ENCODE data around the gene CBFA2T3.

The CBFA2T3 gene

DNA sequence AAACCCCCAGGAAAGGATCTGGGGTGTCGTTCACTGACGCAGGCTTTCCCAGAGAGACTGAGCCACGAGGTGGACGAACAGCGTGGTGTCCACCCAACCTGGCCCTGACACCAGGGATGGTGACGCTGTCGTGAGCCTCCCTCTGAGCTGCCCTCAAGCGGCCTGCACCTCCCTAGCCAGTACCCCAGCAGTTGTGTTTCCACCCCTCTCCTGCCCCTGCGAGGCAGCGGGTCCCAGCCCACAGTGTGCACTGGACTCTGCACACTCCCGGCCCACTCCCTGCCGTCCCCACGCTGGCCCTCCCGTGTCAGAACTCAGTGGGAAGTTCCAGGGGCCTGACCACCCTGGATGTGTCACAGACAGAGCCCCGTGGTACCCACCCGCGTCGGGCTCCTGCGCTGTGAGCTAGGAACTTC is 39.8 kb downstream of the CBFA2T3 start:
- peak overlapping the region in 1 of 2 donors; percentile 19 for H3K4me3 ChIP-seq (ENCODE audit: low read depth in 1 of 2, low read length in 2 of 2)
- peak overlapping the region; percentile 31 for H3K27ac ChIP-seq (ENCODE audit: low read length)
- peaks cover 6 to 46% of the 10 kb centered on the region in 2 donors for H3K4me1 ChIP-seq (ENCODE audit: control insufficient read depth in 1 of 2, insufficient read depth in 2 of 2, low read length in 2 of 2)
- no peaks in the 10 kb centered on the region for H3K27me3 ChIP-seq (ENCODE audit: low read depth, low read length)
- H3K36me3 ChIP-seq (ENCODE audit: control insufficient read depth in 1 of 2, insufficient read depth in 2 of 2, low read length in 2 of 2), result no peaks in the 10 kb centered on the region
- no peaks in the 10 kb centered on the region for H3K9me3 ChIP-seq (ENCODE audit: control insufficient read depth in 1 of 2, low read length in 2 of 2)

DNA sequence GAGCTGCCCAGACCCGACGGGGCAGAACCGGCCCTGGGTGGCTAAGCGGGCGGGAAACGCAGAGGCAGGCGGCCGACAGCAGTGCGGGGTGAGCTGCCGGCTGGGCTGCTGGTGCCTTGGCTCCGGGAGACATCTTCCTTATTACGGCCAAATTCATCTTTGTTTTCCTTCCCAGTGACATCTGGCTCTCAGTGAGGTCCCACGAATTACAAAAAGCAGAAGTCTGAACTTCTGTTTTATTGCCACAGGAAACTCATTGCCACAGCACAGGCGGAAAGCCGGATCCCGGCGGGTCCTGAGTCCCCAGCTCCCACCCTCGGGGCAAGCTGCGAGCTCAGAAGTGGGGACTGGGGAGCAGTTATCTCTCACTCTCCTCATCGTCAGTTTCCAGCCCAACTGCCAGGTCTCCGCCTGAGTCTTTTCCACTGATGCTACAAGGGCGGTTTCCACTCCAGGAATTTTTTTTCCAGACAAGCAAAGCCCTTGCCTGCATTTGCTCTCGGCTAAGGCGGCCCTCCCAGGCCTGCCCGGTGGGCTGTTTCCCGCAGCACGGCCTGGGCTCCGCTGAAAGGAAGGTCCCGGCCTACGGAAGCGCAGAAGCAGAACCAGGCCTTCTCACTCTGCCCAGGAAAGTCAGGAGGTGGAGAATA is 40.3 kb downstream of the CBFA2T3 start:
- no peaks in the 10 kb centered on the region for H3K36me3 ChIP-seq (ENCODE audit: control insufficient read depth in 1 of 2, insufficient read depth in 2 of 2, low read length in 2 of 2)
- H3K4me1 ChIP-seq (ENCODE audit: control insufficient read depth in 1 of 2, insufficient read depth in 2 of 2, low read length in 2 of 2), result peaks cover 6 to 42% of the 10 kb centered on the region in 2 donors
- no peaks in the 10 kb centered on the region for H3K27me3 ChIP-seq (ENCODE audit: low read depth, low read length)
- H3K9me3 ChIP-seq (ENCODE audit: control insufficient read depth in 1 of 2, low read length in 2 of 2), result no peaks in the 10 kb centered on the region
- H3K27ac ChIP-seq (ENCODE audit: low read length), result peak overlapping the region; percentile 31
- H3K4me3 ChIP-seq (ENCODE audit: low read depth in 1 of 2, low read length in 2 of 2), result peak overlapping the region in 1 of 2 donors; percentile 19

DNA sequence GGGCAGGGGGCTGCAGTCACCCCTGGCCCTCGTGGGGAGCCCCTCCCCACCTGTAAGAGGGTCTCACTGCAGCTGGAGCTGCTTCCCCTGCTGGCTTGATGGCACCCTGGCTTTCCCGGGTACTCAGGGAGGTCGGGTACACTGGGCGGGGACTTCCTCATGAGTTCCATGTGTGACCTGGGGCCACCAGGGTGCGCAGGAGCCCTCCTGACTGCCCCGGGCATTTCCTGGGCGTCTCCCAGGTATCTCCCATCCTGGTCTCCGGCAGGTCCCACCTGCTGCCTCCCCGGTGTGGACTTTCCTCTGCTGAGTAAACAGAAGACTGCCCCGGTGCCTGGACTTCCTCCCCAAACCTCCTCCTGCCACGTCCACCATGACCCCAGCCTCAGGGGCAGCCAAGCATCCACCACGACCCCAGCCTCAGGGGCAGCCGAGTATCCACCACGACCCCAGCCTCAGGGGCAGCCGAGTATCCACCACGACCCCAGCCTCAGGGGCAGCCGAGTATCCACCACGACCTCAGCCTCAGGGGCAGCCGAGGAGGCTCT is 40.9 kb downstream of the CBFA2T3 start:
- Histone ChIP-seq H3K36me3 (ENCODE audit: control insufficient read depth in 1 of 2, insufficient read depth in 2 of 2, low read length in 2 of 2) (no peaks in the 10 kb centered on the region), H3K9me3 (ENCODE audit: control insufficient read depth in 1 of 2, low read length in 2 of 2) (no peaks in the 10 kb centered on the region), H3K4me3 (ENCODE audit: low read depth in 1 of 2, low read length in 2 of 2) (peak overlapping the region in 1 of 2 donors; percentile 19), H3K4me1 (ENCODE audit: control insufficient read depth in 1 of 2, insufficient read depth in 2 of 2, low read length in 2 of 2) (peaks cover 6 to 42% of the 10 kb centered on the region in 2 donors), H3K27me3 (ENCODE audit: low read depth, low read length) (no peaks in the 10 kb centered on the region), H3K27ac (ENCODE audit: low read length) (no peak overlapping the region)

DNA sequence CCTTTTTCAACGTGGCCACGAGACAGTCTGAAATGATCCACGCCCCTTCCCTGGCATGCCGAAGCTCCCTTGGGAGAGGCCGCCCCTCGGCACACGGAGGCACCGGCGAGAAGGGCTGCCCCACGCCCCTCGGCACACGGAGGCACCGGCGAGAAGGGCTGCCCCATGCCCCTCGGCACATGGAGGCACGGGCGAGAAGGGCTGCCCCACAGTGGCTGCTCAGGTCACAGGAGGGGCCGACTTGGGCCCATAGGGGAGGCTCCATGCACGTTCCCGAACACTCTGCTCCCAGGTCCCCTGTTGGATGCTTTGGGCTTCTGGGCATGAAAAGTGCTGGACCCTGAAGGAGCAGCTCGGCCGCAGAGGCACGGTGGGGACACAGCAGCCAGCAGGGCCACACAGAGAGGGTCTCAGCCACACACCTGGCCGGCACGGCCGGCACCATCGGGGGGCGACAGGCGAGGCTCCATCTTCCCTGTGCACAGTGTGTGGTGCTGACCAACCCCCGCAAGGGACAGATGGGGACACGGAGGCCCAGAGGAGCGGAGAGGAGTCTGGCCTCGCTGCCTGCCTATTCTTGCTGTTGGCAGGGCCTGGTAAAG is 42.8 kb downstream of the CBFA2T3 start:
- peaks cover 6 to 28% of the 10 kb centered on the region in 2 donors for H3K4me1 ChIP-seq (ENCODE audit: control insufficient read depth in 1 of 2, insufficient read depth in 2 of 2, low read length in 2 of 2)
- no peak overlapping the region for H3K27ac ChIP-seq (ENCODE audit: low read length)
- no peaks in the 10 kb centered on the region for H3K36me3 ChIP-seq (ENCODE audit: control insufficient read depth in 1 of 2, insufficient read depth in 2 of 2, low read length in 2 of 2)
- H3K4me3 ChIP-seq (ENCODE audit: low read depth in 1 of 2, low read length in 2 of 2), result no peak overlapping the region
- no peaks in the 10 kb centered on the region for H3K27me3 ChIP-seq (ENCODE audit: low read depth, low read length)
- no peaks in the 10 kb centered on the region for H3K9me3 ChIP-seq (ENCODE audit: control insufficient read depth in 1 of 2, low read length in 2 of 2)

DNA sequence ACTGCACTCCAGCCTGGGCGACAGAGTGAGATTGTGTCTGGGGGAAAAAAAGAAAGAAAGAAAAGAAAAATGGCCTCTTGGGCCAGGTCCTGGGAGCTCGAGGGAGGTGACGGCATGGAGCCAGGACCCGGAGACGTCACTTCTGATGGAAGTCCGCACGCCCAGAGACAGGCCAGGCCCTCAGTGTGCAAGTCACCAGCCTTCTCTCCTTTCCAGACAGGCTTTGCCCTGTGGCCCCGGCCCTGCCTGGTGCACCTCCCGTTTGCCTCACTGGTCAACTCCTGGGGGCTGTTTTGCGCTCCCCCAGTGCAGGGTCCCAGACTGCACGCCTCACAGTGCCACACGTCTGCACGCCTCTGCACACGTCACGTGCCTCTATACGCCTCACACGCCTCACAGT is 44.1 kb downstream of the CBFA2T3 start:
- Histone ChIP-seq H3K27me3 (ENCODE audit: low read depth, low read length) (no peaks in the 10 kb centered on the region), H3K4me3 (ENCODE audit: low read depth in 1 of 2, low read length in 2 of 2) (no peak overlapping the region), H3K9me3 (ENCODE audit: control insufficient read depth in 1 of 2, low read length in 2 of 2) (no peaks in the 10 kb centered on the region), H3K36me3 (ENCODE audit: control insufficient read depth in 1 of 2, insufficient read depth in 2 of 2, low read length in 2 of 2) (no peaks in the 10 kb centered on the region), H3K4me1 (ENCODE audit: control insufficient read depth in 1 of 2, insufficient read depth in 2 of 2, low read length in 2 of 2) (peaks cover 6 to 18% of the 10 kb centered on the region in 2 donors), H3K27ac (ENCODE audit: low read length) (no peak overlapping the region)

DNA sequence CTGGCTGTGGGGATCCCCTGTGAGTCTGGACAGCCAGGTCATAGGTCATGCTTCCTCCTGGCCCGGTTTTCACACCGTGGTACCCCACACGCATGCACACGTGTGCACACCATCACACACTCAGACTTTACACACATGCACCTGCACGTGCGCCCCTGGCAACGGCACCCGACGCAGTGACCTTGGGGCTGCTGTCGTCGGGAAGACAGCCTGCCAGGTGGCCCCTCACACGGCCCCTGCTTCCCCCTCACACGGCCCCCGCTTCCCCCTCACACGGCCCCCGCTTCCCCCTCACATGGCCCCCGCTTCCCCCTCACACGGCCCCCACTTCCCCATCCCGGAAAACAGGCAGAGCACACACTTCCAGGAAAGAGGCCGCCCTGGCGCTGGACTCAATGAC is 45.1 kb downstream of the CBFA2T3 start:
- H3K27ac ChIP-seq (ENCODE audit: low read length), result no peak overlapping the region
- no peaks in the 10 kb centered on the region for H3K27me3 ChIP-seq (ENCODE audit: low read depth, low read length)

DNA sequence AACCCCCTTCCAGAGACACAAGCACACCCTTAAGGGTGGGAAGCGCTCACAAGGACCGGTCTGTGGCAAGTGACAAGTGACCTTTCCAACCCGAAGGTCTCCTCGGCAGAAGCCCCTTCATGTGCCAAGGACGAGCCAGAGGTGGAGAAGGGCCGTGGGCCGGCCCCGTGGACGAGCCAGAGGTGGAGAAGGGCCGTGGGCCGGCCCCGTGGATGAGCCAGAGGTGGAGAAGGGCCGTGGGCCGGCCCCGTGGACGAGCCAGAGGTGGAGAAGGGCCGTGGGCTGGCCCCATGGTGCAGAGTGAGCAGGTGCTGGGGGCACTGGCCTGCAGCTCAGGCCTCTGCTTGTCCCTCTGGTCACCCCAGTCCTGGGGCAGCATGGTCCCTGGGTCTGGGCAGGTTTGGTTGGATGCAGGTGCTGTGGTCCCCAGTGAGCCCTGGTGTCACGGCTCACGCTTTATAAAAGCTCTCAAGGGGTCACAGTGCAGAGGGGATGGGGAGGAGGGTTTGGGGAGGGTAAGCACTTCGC is 45.6 kb downstream of the CBFA2T3 start:
- no peaks in the 10 kb centered on the region for H3K9me3 ChIP-seq (ENCODE audit: control insufficient read depth in 1 of 2, low read length in 2 of 2)
- no peaks in the 10 kb centered on the region for H3K27me3 ChIP-seq (ENCODE audit: low read depth, low read length)
- H3K4me1 ChIP-seq (ENCODE audit: control insufficient read depth in 1 of 2, insufficient read depth in 2 of 2, low read length in 2 of 2), result peaks cover 0 to 6% of the 10 kb centered on the region in 2 donors

More for the DNA sequence above, 45.1 kb downstream of the CBFA2T3 start:
- Histone ChIP-seq H3K4me1 (ENCODE audit: control insufficient read depth in 1 of 2, insufficient read depth in 2 of 2, low read length in 2 of 2) (peaks cover 4 to 8% of the 10 kb centered on the region in 2 donors), H3K9me3 (ENCODE audit: control insufficient read depth in 1 of 2, low read length in 2 of 2) (no peaks in the 10 kb centered on the region), H3K4me3 (ENCODE audit: low read depth in 1 of 2, low read length in 2 of 2) (no peak overlapping the region), H3K36me3 (ENCODE audit: control insufficient read depth in 1 of 2, insufficient read depth in 2 of 2, low read length in 2 of 2) (no peaks in the 10 kb centered on the region)

DNA sequence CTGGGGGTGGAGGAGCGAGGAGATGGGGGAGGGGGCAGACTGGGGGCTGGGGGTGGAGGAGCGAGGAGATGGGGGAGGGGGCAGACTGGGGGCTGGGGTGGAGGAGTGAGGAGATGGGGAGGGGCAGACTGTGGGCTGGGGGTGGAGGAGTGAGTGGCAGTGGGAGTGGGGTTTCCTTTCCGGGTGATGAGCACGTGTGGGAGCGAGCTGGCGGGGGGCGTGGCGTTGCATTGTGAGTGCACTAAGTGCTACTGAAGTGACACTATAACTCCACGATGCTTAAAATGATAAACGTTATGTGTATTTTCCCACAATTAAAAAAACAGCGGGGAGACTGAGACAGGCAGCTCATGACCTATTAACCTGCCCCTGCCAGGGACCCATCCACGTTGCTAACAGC is 46.3 kb downstream of the CBFA2T3 start:
- Histone ChIP-seq H3K4me1 (ENCODE audit: control insufficient read depth in 1 of 2, insufficient read depth in 2 of 2, low read length in 2 of 2) (peaks cover 0 to 1% of the 10 kb centered on the region in 2 donors), H3K4me3 (ENCODE audit: low read depth in 1 of 2, low read length in 2 of 2) (no peak overlapping the region), H3K9me3 (ENCODE audit: control insufficient read depth in 1 of 2, low read length in 2 of 2) (no peaks in the 10 kb centered on the region), H3K27me3 (ENCODE audit: low read depth, low read length) (no peaks in the 10 kb centered on the region), H3K36me3 (ENCODE audit: control insufficient read depth in 1 of 2, insufficient read depth in 2 of 2, low read length in 2 of 2) (no peaks in the 10 kb centered on the region), H3K27ac (ENCODE audit: low read length) (no peak overlapping the region)

More for the DNA sequence above, 45.6 kb downstream of the CBFA2T3 start:
- Histone ChIP-seq H3K36me3 (ENCODE audit: control insufficient read depth in 1 of 2, insufficient read depth in 2 of 2, low read length in 2 of 2) (no peaks in the 10 kb centered on the region), H3K27ac (ENCODE audit: low read length) (no peak overlapping the region), H3K4me3 (ENCODE audit: low read depth in 1 of 2, low read length in 2 of 2) (no peak overlapping the region)

DNA sequence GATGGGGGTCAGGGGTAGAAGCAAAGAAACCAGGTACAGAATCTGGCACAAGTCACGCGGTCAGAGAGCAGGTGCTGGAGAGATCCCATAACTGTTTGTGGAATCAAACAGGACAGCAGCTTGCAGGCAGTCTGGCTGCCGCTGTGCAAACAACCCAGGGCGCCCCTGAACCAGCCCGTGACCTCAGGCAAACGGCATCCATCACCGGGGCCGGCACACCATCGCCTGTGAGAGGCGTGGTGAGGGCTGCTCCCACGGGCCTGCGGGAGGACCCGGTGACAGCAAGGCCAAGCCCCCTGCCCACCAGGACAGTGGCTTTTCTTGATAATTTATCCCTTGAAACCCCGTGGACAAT is 47.9 kb downstream of the CBFA2T3 start:
- H3K27ac ChIP-seq (ENCODE audit: low read length), result no peak overlapping the region
- no peak overlapping the region for H3K4me3 ChIP-seq (ENCODE audit: low read depth in 1 of 2, low read length in 2 of 2)
- no peaks in the 10 kb centered on the region for H3K9me3 ChIP-seq (ENCODE audit: control insufficient read depth in 1 of 2, low read length in 2 of 2)
- H3K4me1 ChIP-seq (ENCODE audit: control insufficient read depth in 1 of 2, insufficient read depth in 2 of 2, low read length in 2 of 2), result peaks cover 0 to 3% of the 10 kb centered on the region in 2 donors
- H3K27me3 ChIP-seq (ENCODE audit: low read depth, low read length), result no peaks in the 10 kb centered on the region
- H3K36me3 ChIP-seq (ENCODE audit: control insufficient read depth in 1 of 2, insufficient read depth in 2 of 2, low read length in 2 of 2), result no peaks in the 10 kb centered on the region

DNA sequence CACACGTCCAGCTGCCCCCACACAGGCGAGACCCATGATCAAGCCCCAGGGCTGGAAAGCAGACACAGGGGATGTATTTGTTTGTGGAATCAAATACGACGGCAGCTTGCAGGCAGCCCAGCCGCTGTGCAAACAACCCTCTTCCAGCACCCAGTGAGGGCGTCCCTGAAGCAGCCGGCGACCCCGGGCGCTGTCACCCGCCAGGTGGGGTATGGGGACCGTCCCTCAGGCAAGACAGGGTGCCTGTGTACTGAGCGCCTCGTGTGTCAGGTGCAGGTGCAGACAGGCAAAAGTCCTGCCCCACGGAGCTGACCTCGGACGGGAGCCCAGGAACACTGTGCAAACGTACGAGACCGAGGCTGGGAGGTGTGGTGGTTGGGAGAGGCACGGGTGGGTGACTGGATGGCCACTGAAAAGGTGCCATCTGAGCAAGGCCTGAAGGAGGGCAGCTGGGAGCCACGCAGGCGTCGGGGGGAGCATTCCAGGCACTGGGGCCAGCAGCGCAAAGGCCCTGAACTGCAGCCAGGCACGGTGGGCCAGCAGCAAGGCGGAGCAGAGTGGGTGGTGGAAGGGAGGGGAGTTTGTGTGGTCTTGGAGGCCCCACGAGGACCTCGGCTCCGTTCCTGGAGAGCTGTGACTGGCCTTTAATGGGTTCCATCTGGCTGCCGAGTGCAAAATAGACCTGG is 48.5 kb downstream of the CBFA2T3 start:
- H3K9me3 ChIP-seq (ENCODE audit: control insufficient read depth in 1 of 2, low read length in 2 of 2), result no peaks in the 10 kb centered on the region
- H3K27me3 ChIP-seq (ENCODE audit: low read depth, low read length), result no peaks in the 10 kb centered on the region
- H3K36me3 ChIP-seq (ENCODE audit: control insufficient read depth in 1 of 2, insufficient read depth in 2 of 2, low read length in 2 of 2), result no peaks in the 10 kb centered on the region
- no peak overlapping the region for H3K27ac ChIP-seq (ENCODE audit: low read length)
- no peak overlapping the region for H3K4me3 ChIP-seq (ENCODE audit: low read depth in 1 of 2, low read length in 2 of 2)
- H3K4me1 ChIP-seq (ENCODE audit: control insufficient read depth in 1 of 2, insufficient read depth in 2 of 2, low read length in 2 of 2), result peaks cover 0 to 3% of the 10 kb centered on the region in 2 donors

DNA sequence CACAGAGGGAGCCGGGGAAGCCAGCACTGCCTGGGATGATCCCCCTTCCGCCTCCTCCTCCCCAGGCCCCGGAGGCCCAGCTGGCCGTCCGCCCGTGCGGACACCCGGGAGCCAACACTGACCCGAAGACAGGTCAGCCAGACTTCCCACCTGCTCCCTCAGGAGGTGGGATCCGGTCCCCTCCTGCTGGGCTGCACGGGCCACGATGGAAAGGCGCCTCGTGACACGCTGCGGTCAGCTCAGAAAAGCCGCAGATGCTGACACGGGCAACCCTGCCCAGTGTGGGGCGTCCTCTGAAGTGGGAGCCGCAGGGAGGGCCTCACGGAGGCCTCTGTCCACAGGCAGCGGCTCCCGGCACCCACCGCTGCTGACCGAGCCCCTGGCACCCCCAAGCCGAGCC is 49.3 kb downstream of the CBFA2T3 start:
- Histone ChIP-seq H3K27ac (ENCODE audit: low read length) (no peak overlapping the region), H3K9me3 (ENCODE audit: control insufficient read depth in 1 of 2, low read length in 2 of 2) (no peaks in the 10 kb centered on the region), H3K4me1 (ENCODE audit: control insufficient read depth in 1 of 2, insufficient read depth in 2 of 2, low read length in 2 of 2) (peaks cover 0 to 3% of the 10 kb centered on the region in 2 donors), H3K27me3 (ENCODE audit: low read depth, low read length) (no peaks in the 10 kb centered on the region), H3K4me3 (ENCODE audit: low read depth in 1 of 2, low read length in 2 of 2) (no peak overlapping the region), H3K36me3 (ENCODE audit: control insufficient read depth in 1 of 2, insufficient read depth in 2 of 2, low read length in 2 of 2) (no peaks in the 10 kb centered on the region)

Measured in muscle layer of duodenum (tissue), 2 donors.